PC-3 (cell line): ENCODE measurements around the gene ADAMTS6.

ENCODE experiments used
- CTCF ChIP-seq: fragments of 300-600 bp; sonication (generic); conservative IDR thresholded peaks from 2 replicates; pipeline ENCODE4 v1.5.1; 2017; ENCODE audit warnings: antibody characterized with exemption, low read depth, mild to moderate bottlenecking, low read length
- EZH2 ChIP-seq: fragments of 300-600 bp; sonication (generic); IDR thresholded peaks from one replicate; pipeline ENCODE4 v1.6.1; 2017; ENCODE audit warnings: antibody characterized with exemption, mild to moderate bottlenecking, low read length; ENCODE audit not compliant: unreplicated experiment

GRCh38 chr5:65246741-65247140 is 235.0 kb downstream of the ADAMTS6 start:
- TF ChIP-seq CTCF (no peak), EZH2 (no peak)
